ENCODE data around the gene MAPK1.

- TF ChIP-seq, protein P1, sequence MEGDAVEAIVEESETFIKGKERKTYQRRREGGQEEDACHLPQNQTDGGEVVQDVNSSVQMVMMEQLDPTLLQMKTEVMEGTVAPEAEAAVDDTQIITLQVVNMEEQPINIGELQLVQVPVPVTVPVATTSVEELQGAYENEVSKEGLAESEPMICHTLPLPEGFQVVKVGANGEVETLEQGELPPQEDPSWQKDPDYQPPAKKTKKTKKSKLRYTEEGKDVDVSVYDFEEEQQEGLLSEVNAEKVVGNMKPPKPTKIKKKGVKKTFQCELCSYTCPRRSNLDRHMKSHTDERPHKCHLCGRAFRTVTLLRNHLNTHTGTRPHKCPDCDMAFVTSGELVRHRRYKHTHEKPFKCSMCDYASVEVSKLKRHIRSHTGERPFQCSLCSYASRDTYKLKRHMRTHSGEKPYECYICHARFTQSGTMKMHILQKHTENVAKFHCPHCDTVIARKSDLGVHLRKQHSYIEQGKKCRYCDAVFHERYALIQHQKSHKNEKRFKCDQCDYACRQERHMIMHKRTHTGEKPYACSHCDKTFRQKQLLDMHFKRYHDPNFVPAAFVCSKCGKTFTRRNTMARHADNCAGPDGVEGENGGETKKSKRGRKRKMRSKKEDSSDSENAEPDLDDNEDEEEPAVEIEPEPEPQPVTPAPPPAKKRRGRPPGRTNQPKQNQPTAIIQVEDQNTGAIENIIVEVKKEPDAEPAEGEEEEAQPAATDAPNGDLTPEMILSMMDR (IDR thresholded peaks at IDR 0.05), result no peak
- TF ChIP-seq POLR2A (IDR thresholded peaks at IDR 0.05), result no peak
Observed at GRCh38 chr22:21719024-21719423, 148.4 kb downstream of the MAPK1 start.

All from esophagus squamous epithelium (tissue), 4 donors.